H1 (cell line): Measurements from ENCODE around the gene DDX51. TPM values are rescaled to one million over a fixed set of nuclear protein-coding genes. Genes with fewer than 3 reads are reported as not detected.

Experiments used
- CTCF ChIA-PET: fragments of 300-600 bp; sonication (Branson Sonifier 250); formaldehyde crosslinking; loops from one replicate; lab custom pipeline; 2021; ENCODE audit not compliant: partially characterized antibody; lab: Charles Lee
- POLR2A ChIA-PET: fragments of 300-600 bp; sonication (Branson Sonifier 250); formaldehyde crosslinking; loops from one replicate; lab custom pipeline; 2021; ENCODE audit warnings: inconsistent platforms; ENCODE audit not compliant: partially characterized antibody; lab: Charles Lee
- DNase-seq, 2 experiments: peaks; one replicate each; pipeline versions ENCODE4 v3.0.0 to v3.0.0-alpha.2; 2010 to 2022; ENCODE audit warnings: low spot score in 2 of 2, low read depth in 1 of 2, mixed read lengths in 1 of 2
- FAIRE-seq: peaks from 2 replicates; lab custom pipeline; 2011; peaks lifted over from hg19 to GRCh38; lab: Jason Lieb, UNC
- H2AFZ ChIP-seq: 2 replicates; pipeline ENCODE4 v1.8.1; 2012; ENCODE audit warnings: low read length, inconsistent platforms
- H2AK5ac ChIP-seq: 2 replicates; pipeline ENCODE4 v1.6.1; 2013; ENCODE audit warnings: low read depth, low read length
- H2BK120ac ChIP-seq: replicated peaks from 2 replicates; pipeline ENCODE3; 2013; ENCODE audit warnings: low read depth, low read length, inconsistent platforms
- H2BK12ac ChIP-seq: 2 replicates; pipeline ENCODE4 v1.6.1; 2013; ENCODE audit warnings: low read depth, low read length
- H2BK15ac ChIP-seq: 2 replicates; pipeline ENCODE4 v1.6.1; 2013; ENCODE audit warnings: low read length
- H2BK20ac ChIP-seq: 2 replicates; pipeline ENCODE4 v1.6.1; 2013; ENCODE audit warnings: low read length
- H2BK5ac ChIP-seq: 2 replicates; pipeline ENCODE4 v1.6.1; 2013; ENCODE audit warnings: low read depth, low read length
- H3K14ac ChIP-seq: 2 replicates; pipeline ENCODE4 v1.6.1; 2013; ENCODE audit warnings: inconsistent platforms; ENCODE audit not compliant: insufficient read length
- H3K18ac ChIP-seq: 2 replicates; pipeline ENCODE4 v1.6.1; 2013; ENCODE audit warnings: low read length; ENCODE audit errors: extremely low read depth
- H3K23ac ChIP-seq: 2 replicates; pipeline ENCODE4 v1.6.1; 2013; ENCODE audit warnings: inconsistent platforms; ENCODE audit not compliant: insufficient read length
- H3K23me2 ChIP-seq: 2 replicates; pipeline ENCODE4 v1.6.1; 2013; ENCODE audit warnings: low read depth, low read length
- H3K27ac ChIP-seq: 2 replicates; pipeline ENCODE4 v1.6.1; 2011; ENCODE audit warnings: low read depth, low read length, inconsistent platforms
- H3K27me3 ChIP-seq, 4 experiments: replicated peaks in 1 of 4; 1 replicate in 1 of 4; 2 replicates in 3 of 4; pipeline versions ENCODE4 v1.6.1 to v1.8.1; 2011 to 2013; ENCODE audit warnings: low read length in 3 of 4, mild to moderate bottlenecking in 3 of 4, inconsistent platforms in 2 of 4, mixed read lengths in 2 of 4, moderate library complexity in 1 of 4; ENCODE audit not compliant: control insufficient read depth in 3 of 4, insufficient read depth in 3 of 4; ENCODE audit errors: extremely low read depth in 1 of 4
- H3K36me3 ChIP-seq, 4 experiments: 2 replicates each; pipeline versions ENCODE4 v1.6.1 to v1.8.1; 2011 to 2013; ENCODE audit warnings: mild to moderate bottlenecking in 4 of 4, low read length in 3 of 4, moderate library complexity in 2 of 4, control low read depth in 1 of 4, inconsistent platforms in 1 of 4; ENCODE audit not compliant: insufficient read depth in 4 of 4, control insufficient read depth in 2 of 4
- H3K4ac ChIP-seq: replicated peaks from 2 replicates; pipeline ENCODE3; 2013; ENCODE audit warnings: low read length, low read depth, mixed read lengths, inconsistent platforms; ENCODE audit not compliant: insufficient read length
- H3K4me1 ChIP-seq, 4 experiments: replicated peaks in 1 of 4; 1 replicate in 1 of 4; 2 replicates in 3 of 4; pipeline versions ENCODE4 v1.6.1 to v1.8.1; 2011 to 2013; ENCODE audit warnings: low read length in 3 of 4, inconsistent platforms in 2 of 4, mixed read lengths in 1 of 4; ENCODE audit not compliant: insufficient read depth in 4 of 4, control insufficient read depth in 3 of 4
- H3K4me2 ChIP-seq, 2 experiments: 2 replicates each; pipeline versions ENCODE4 v1.6.1 to v1.8.1; 2011 to 2013; ENCODE audit warnings: low read depth in 2 of 2, low read length in 2 of 2, control low read depth in 1 of 2, inconsistent platforms in 1 of 2, mild to moderate bottlenecking in 1 of 2; ENCODE audit not compliant: insufficient read depth in 1 of 2
- H3K4me3 ChIP-seq, 4 experiments: fragments of 200-600, 300-600 bp in 1 of 4; sonication (generic), shearing (Covaris generic), sonication (Bioruptor Twin) in 1 of 4; 2 replicates each; pipeline versions ENCODE4 v1.5.1 to v1.8.1; 2011 to 2016; ENCODE audit warnings: low read length in 4 of 4, low read depth in 3 of 4, control low read depth in 2 of 4, inconsistent platforms in 2 of 4, mild to moderate bottlenecking in 2 of 4, mixed read lengths in 1 of 4, moderate library complexity in 1 of 4; ENCODE audit not compliant: insufficient read depth in 2 of 4; ENCODE audit errors: extremely low read depth in 1 of 4
- H3K56ac ChIP-seq: replicated peaks from 2 replicates; pipeline ENCODE3; 2013; ENCODE audit warnings: low read depth, mild to moderate bottlenecking, mixed read lengths, low read length, inconsistent platforms; ENCODE audit not compliant: insufficient read length
- H3K79me1 ChIP-seq: 2 replicates; pipeline ENCODE4 v1.6.1; 2013; ENCODE audit warnings: low read depth, low read length, control low read depth
- H3K79me2 ChIP-seq, 2 experiments: 2 replicates each; pipeline versions ENCODE4 v1.6.1 to v1.8.1; 2012 to 2013; ENCODE audit warnings: low read length in 2 of 2, mild to moderate bottlenecking in 2 of 2, inconsistent platforms in 1 of 2; ENCODE audit not compliant: insufficient read depth in 2 of 2, control insufficient read depth in 1 of 2
- H3K9ac ChIP-seq, 4 experiments: replicated peaks in 1 of 4; 1 replicate in 1 of 4; 2 replicates in 3 of 4; pipeline versions ENCODE4 v1.6.1 to v1.8.1; 2011 to 2013; ENCODE audit warnings: low read depth in 3 of 4, low read length in 3 of 4, control low read depth in 2 of 4, mild to moderate bottlenecking in 2 of 4, moderate library complexity in 2 of 4, inconsistent platforms in 1 of 4; ENCODE audit errors: extremely low read depth in 1 of 4
- H3K9me3 ChIP-seq, 2 experiments: 2 replicates each; pipeline versions ENCODE4 v1.6.1 to v1.8.1; 2012 to 2013; ENCODE audit warnings: mild to moderate bottlenecking in 2 of 2, moderate library complexity in 2 of 2, control low read depth in 1 of 2, inconsistent platforms in 1 of 2, low read depth in 1 of 2, low read length in 1 of 2, mixed read lengths in 1 of 2; ENCODE audit not compliant: insufficient read depth in 2 of 2
- H4K20me1 ChIP-seq, 2 experiments: replicated peaks in 1 of 2; 2 replicates each; pipeline versions ENCODE3 to v1.8.1; 2011 to 2013; ENCODE audit warnings: inconsistent platforms in 2 of 2, low read length in 2 of 2, mild to moderate bottlenecking in 1 of 2; ENCODE audit not compliant: insufficient read depth in 2 of 2, control insufficient read depth in 1 of 2
- H4K5ac ChIP-seq: 2 replicates; pipeline ENCODE4 v1.6.1; 2013; ENCODE audit warnings: low read length, low read depth, mixed read lengths, inconsistent platforms; ENCODE audit not compliant: insufficient read length
- H4K8ac ChIP-seq: 2 replicates; pipeline ENCODE4 v1.8.0; 2013; ENCODE audit warnings: mild to moderate bottlenecking, moderate library complexity, low read length, inconsistent platforms; ENCODE audit not compliant: insufficient read depth; ENCODE audit errors: extremely low read depth
- H4K91ac ChIP-seq: replicated peaks from 2 replicates; pipeline ENCODE3; 2013; ENCODE audit warnings: low read length, mixed read lengths, inconsistent platforms; ENCODE audit not compliant: insufficient read length
- CBX8 ChIP-seq: fragments of 300-800, 300-1000 bp; sonication (generic); IDR thresholded peaks from 2 replicates; pipeline ENCODE4 v1.7.1; 2016; ENCODE audit warnings: low read depth, low read length, borderline replicate concordance
- FOSL1 ChIP-seq: IDR thresholded peaks from 2 replicates; pipeline ENCODE4 v1.6.1; 2011; ENCODE audit warnings: mild to moderate bottlenecking, low read depth, low read length, moderate library complexity; ENCODE audit not compliant: insufficient read depth
- KDM4A ChIP-seq: IDR thresholded peaks from one replicate; pipeline ENCODE4 v1.7.1; 2012; ENCODE audit warnings: low read depth, mild to moderate bottlenecking, moderate library complexity, low read length, inconsistent platforms; ENCODE audit not compliant: severe bottlenecking
- POLR2AphosphoS5 ChIP-seq: IDR thresholded peaks from 2 replicates; pipeline ENCODE4 v1.6.1; 2011; ENCODE audit warnings: low read depth, low read length
- RFX5 ChIP-seq: IDR thresholded peaks from 2 replicates; pipeline ENCODE4 v1.6.1; 2011; ENCODE audit warnings: low read depth, low read length, improper control_type of control experiment, borderline replicate concordance
- SP1 ChIP-seq: IDR thresholded peaks from 2 replicates; pipeline ENCODE4 v1.6.1; 2011; ENCODE audit warnings: low read depth, low read length
- TAF1 ChIP-seq: IDR thresholded peaks from 2 replicates; pipeline ENCODE4 v1.6.1; 2011; ENCODE audit warnings: mild to moderate bottlenecking, low read depth, low read length
- TEAD4 ChIP-seq: IDR thresholded peaks from 2 replicates; pipeline ENCODE4 v1.6.1; 2012; ENCODE audit warnings: low read depth, low read length, inconsistent platforms, mixed read lengths
- WGBS, 2 experiments: shearing (Covaris generic) in 1 of 2; methylation state at CpG; one replicate each; pipeline versions ENCODE4 v1.1.6 to v1.1.7; 2013 to 2015; ENCODE audit warnings: low lambda C conversion rate in 2 of 2, mixed read lengths in 2 of 2, inconsistent platforms in 1 of 2, low coverage in 1 of 2, missing lambda C conversion rate in 1 of 2; ENCODE audit not compliant: insufficient replicate concordance in 2 of 2, insufficient coverage in 1 of 2, insufficient read length in 1 of 2; ENCODE audit errors: extremely low coverage in 1 of 2, missing lambda C conversion rate in 1 of 2; 5-methylcytosine and 5-hydroxymethylcytosine counted together
- polyA plus RNA-seq, 7 experiments: library from polyadenylated mRNA; depleted of rRNA in 3 of 7; stranded (reverse) in 5 of 7; unstranded in 2 of 7; fragments of >200 nt in 5 of 7; fragments of 200-250 nt in 2 of 7; gene quantifications; 1 replicate in 5 of 7; 2 replicates in 1 of 7; 4 replicates in 1 of 7; pipeline versions ENCODE4 v1.2.1 to v1.2.3, GENCODE V29; 2011 to 2013; ENCODE audit warnings: missing spikeins in 2 of 7, mixed read lengths in 2 of 7
- total RNA-seq: library from RNA; stranded (reverse); fragmentation: NEBNext Ultra II Directional; extraction: Animal tissue kit (Norgen Biotek cat#: 25700); gene quantifications from 2 replicates; pipeline ENCODE4 v1.2.1, GENCODE V29; 2021

The DDX51 gene
- total and polyA plus RNA-seq, 2 of the 8 experiments (the other 6 are each of a cell fraction or from before 2014, with no cell fraction given), result 11.2 to 24.4 TPM

DNA sequence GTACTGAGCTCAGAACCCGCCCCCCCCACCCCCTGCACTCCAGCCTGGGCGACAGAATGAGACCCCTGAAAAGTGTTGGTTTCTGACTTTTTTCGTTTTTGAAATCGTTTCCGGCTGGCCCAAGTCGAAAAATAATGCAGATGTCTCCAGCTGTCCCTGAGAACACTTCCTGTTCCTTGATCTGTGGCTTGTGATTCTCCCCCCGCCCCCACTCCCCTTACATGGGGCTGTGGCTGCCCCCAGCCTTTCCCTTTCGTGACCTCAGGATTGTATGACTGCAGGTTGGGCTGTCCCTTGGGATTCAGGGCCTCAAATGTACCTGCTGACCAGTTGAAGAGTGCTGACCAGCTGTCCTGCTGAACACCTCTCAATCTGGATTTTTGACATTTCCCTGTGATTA, 34.2 kb upstream of the DDX51 start:
- Histone ChIP-seq H2AK5ac (no peak overlapping the region), H3K27ac (no peak overlapping the region), H2BK12ac (no peak overlapping the region), H3K14ac (no peak overlapping the region), H3K36me3 (no peaks in the 10 kb centered on the region; a peak in 1 of 8 replicates), H3K79me2 (no peaks in the 10 kb centered on the region), H2BK5ac (no peak overlapping the region), H2BK120ac (no peak overlapping the region), H2BK15ac (no peak overlapping the region), H4K91ac (no peak overlapping the region), H3K18ac (no peak overlapping the region), H3K4ac (no peak overlapping the region), H3K4me1 (0 out of 7 replicates have a peak, but pooled peaks cover 0 to 2% (median 0%) of the 10 kb centered on the region in 4 experiments)
- 85% methylated on average over 6 of the region's 8 CpGs; no CpG with 5 or more reads in 1 of the 2 experiments for WGBS, 2 experiments
- TF ChIP-seq TEAD4 (no peak), CBX8 (no peak), RFX5 (no peak), POLR2AphosphoS5 (no peak), KDM4A (no peak), FOSL1 (no peak), SP1 (no peak), TAF1 (no peak)
- TF ChIP-seq, all 59 proteins: peak for 0
- H4K8ac ChIP-seq, result no peak overlapping the region
- peaks cover 0 to 12% of the 10 kb centered on the region in 2 experiments for H4K20me1 ChIP-seq
- FAIRE-seq (no peak), DNase-seq (no peak)
- H3K4me2 ChIP-seq, result no peak overlapping the region
- peaks cover 6% of the 10 kb centered on the region; the same call in 1 of the 2 replicates for H3K23me2 ChIP-seq
- no peak overlapping the region for H3K4me3 ChIP-seq
- H3K9ac ChIP-seq, result no peak overlapping the region
- H3K9me3 ChIP-seq, result peaks cover 0 to 9% of the 10 kb centered on the region in 2 experiments; a peak in 1 of 4 replicates
- H4K5ac ChIP-seq, result no peak overlapping the region
- ChIA-PET CTCF (interaction anchor here (0.7 to 1.2 kb wide), 5 partner anchors 10 to 142 kb away, joined by 3 to 4 read pairs (median 3); no protein-coding TSS in a partner anchor), POLR2A (no interaction called here)
- H3K56ac ChIP-seq, result no peak overlapping the region
- H3K79me1 ChIP-seq, result no peaks in the 10 kb centered on the region
- no peak overlapping the region for H3K23ac ChIP-seq
- no peak overlapping the region for H2BK20ac ChIP-seq
- peaks cover 0 to 44% (median 29%) of the 10 kb centered on the region in 4 experiments; a peak in 5 of 7 replicates for H3K27me3 ChIP-seq
- H2AFZ ChIP-seq, result no peak overlapping the region
